Cerebellar nuclear complex (tissue), 1 donor: Measurements from ENCODE around the gene RSPH10B.
"Not testable (repeated sequence)": the region's sequence is repeated elsewhere in the genome, so short reads cannot be mapped to it uniquely, and the experiment has no call there.

ENCODE experiments used
- DNase-seq, 2 experiments: peaks; one replicate each; lab custom pipeline; 2025; lab: John Stamatoyannopoulos, UW

RSPH10B gene

DNA sequence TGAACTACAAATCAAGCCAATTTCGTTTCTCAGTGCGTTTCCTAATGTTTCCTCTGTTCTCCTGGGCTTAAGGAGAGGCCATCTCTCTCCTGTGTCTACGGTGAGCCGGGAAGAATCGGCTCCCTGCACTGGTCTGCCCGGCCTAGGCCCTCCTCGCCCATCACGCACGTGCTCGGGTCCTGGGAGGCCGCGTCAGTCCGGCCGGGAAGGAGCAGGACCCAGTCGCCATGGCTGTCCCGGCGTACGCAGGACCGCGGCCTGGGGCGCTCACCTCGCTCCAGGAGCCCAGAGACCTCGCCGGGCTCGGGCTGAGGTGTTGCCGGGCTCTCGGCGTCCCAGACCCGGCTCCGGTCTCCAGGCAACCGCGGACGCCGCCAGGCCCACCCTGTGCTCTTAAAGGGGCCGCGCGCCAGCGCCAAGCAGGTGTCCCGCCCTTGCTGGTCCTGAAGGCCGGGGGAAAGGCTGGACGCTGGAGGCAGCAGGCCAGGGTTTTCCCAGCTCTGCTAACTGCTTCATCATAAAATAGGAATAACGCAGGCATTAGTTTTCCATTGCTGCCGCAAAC lies at the start of gene RSPH10B:
RSPH10B (minus strand) TSS at position 343 of the 565 bp plus-strand sequence. CDS start 3,573 bp downstream, outside the sequence.
- not testable (repeated sequence) for DNase-seq

- DNase-seq: no peak
Observed at GRCh38 chr7:6016653-6016966, 46.1 kb upstream of the RSPH10B start.

GRCh38 chr7:6015917-6016652 lies 45.6 kb upstream of the RSPH10B start:
- no peak for DNase-seq

- DNase-seq: no peak
Observed at GRCh38 chr7:6012355-6013104, 42.0 kb upstream of the RSPH10B start.

DNA sequence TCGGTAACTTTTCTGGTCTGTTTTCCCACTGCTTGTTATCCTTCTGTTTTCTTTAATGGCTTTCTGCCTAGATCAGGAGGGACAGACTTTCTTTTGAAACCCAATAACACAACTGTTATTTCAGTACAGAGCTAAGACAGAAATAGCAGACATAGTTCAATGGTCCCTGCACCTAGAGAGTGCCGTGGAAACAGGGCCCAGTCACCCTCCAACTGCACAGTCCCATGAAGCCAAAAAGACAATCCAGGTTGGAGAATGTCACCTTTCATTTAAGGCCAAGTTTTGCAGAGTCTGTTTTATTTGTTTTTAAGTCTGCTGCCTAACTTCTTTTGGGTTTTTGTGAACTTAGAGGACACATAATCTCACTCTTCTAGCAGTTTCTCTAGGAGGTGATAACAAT lies 41.1 kb upstream of the RSPH10B start:
- no peak for DNase-seq

- DNase-seq: not testable (repeated sequence)
Observed at GRCh38 chr7:6010370-6010769, 39.9 kb upstream of the RSPH10B start.

- peak; percentile 91 to 99 for DNase-seq
Observed at GRCh38 chr7:6008668-6009611, 38.5 kb upstream of the RSPH10B start, which contains the start of the genes AIMP2 and PMS2. Gene AIMP2, plus strand, starts transcription at chr7:6009272. Its CDS starts 92 bp downstream, at chr7:6009364. Gene PMS2, minus strand, starts transcription at chr7:6009049. Its CDS starts 30 bp downstream, at chr7:6009019.

DNA sequence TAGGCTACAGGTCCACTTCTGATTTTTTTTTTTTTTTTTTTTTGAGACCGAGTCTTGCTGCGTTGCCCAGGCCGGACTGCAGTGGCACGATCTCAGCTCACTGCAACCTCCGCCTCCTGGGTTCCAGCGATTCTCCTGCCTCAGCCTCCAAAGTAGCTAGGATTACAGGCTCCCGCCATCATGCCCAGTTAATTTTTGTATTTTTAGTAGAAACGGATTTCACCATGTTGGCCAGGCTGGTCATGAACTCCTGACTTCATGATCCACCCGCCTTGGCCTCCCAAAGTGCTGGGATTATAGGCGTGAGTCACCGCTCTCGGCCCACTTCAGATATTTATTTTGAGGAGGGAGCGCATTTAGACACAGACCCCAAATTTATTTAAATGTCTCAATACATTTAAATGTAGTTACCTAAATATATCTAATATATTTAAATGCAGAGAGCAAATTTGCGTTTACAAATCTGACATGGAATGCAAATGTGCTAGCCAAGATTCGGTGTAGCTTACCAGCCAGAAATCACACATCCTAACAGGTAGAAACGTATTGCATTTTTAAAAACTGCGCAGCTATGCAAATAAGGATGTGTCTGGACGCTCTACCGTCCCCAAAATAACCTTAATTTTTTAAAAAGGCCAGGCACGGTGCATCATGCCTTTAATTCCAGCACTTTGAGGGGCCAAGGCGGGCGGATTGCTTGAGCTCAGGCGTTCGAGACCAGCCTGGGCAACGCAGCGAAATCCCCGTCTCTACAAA lies 37.5 kb upstream of the RSPH10B start:
- not testable (repeated sequence) for DNase-seq

- no peak for DNase-seq
Observed at GRCh38 chr7:6007386-6007785, 36.9 kb upstream of the RSPH10B start.

- DNase-seq: no peak
Observed at GRCh38 chr7:5997210-5997808, 26.8 kb upstream of the RSPH10B start.

DNA sequence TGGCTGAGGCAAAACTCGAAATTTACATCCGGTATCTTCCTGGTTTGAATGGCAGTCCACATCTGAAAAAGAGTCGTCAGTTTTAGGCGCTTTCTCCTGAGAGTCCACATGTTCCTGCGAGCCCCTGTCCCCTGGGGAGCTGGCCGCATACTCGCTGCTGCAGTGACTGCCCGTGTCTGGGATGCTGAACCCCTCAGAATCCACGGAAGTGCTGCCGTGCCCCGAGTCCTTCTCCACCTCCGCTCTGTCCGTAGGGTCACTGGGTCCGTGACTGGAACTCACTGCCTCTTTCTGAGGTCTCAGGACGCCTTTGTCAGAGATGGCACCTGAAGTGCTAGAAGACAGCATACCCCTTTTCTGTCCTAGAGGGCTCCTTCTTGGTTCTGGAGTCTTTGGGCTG lies 16.6 kb upstream of the RSPH10B start:
- not testable (repeated sequence) for DNase-seq

DNA sequence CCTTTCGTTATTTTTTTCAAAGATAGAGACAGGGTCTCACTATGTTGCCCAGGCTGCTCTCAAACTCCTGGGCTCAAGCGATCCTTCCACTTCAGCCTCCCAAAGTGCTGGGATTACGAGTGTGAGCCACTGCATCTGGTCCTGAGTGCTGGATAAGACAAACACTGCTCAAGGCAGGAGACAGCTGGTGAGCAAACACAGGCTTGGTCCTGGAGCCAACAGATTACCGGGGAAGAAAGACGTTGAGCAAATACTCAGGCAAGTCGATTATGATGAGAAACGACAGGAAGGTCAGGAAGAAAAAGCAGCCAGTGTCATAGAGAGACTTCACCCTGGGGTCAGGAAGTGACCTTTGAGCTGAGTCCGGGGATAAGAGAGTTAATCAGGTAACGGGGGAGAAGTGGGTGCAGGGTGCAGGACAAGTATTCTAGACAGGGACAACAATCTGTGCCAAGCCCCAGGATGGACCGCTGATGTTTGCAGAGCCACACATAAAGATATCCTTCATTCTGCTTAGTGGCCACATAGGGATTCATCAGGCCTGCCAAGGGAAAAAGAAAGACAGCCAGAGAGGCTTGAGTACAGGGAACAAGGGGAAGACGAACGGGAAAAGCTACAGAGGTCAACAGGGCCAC lies 9.3 kb upstream of the RSPH10B start:
- DNase-seq: not testable (repeated sequence)

DNA sequence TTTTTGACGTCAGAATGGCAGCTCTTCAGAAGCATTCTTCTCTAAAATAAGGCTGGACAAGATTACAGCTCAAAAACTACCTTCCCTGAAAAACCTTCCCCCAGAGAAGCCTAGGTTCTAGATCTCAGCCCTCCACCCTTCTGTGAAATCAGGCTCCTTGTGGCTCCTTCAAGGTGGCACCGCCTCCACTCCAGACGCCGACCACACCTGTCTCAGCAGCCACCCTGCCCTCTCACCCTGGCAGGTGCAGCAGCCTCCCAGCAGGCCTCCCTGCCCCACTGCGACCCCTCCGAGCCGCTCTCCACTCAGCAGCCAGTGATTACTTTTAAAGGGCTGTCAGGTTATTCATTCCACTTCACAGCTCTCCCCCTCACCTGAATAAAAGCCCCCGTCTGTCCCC lies 3.1 kb upstream of the RSPH10B start:
- not testable (repeated sequence) for DNase-seq

DNA sequence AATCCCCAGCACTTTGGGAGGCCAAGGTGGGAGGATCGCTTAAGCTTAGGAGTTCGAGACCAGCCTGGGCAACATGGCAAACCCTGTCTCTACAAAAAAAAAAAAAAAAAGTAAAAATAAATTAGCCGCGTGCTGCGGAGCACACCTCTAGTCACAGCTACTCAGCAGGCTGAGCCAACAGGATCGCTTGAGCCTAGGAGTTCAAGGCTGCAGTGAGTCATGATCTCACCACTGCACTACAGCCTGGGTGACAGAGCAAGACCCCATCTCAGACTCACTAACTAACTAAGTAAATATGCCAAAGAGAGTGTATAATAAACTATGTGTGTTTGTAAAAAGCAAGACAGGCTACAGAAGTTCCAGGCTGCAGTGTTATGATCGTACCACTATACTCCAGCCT lies 6.7 kb downstream of the RSPH10B start:
- not testable (repeated sequence) for DNase-seq

DNA sequence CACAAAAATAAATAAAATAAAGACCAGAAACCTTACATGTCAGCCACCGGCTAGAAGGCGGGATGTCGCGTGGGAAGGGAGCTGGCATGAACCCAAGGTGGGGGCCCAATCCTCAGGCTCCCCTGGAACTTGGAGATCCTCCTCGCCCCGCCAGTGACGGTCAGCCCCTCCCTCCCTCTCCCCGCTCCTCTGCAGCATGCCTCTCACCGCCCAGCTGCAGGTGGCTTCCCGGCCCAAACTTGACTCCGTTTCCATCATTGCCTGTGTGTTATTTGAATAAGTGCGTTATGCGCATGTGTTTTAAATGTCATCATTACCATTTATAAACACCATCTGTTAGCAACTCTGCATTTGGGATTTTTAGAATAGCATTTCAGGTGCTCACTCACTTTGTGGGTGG lies 7.3 kb downstream of the RSPH10B start:
- DNase-seq: not testable (repeated sequence)

- not testable (repeated sequence) for DNase-seq
Observed at GRCh38 chr7:5934945-5935450, 35.5 kb downstream of the RSPH10B start.

GRCh38 chr7:5931905-5932644 lies 38.4 kb downstream of the RSPH10B start:
- DNase-seq: not testable (repeated sequence)

- not testable (repeated sequence) for DNase-seq
Observed at GRCh38 chr7:5931250-5931649, 39.2 kb downstream of the RSPH10B start.

- not testable (repeated sequence) for DNase-seq
Observed at GRCh38 chr7:5930290-5930689, 40.2 kb downstream of the RSPH10B start.
